SW480 (cell line): ENCODE results near the gene RAB3B.
"Not testable (repeated sequence)": the region's sequence is repeated elsewhere in the genome, so short reads cannot be mapped to it uniquely, and the experiment has no call there.

Source experiments
- DNase-seq: peaks from one replicate; pipeline ENCODE4 v3.0.0-alpha.2; 2016; ENCODE audit warnings: low spot score

Gene RAB3B

GRCh38 chr1:51990478-51990965 is at the start of gene RAB3B:
TSS of gene RAB3B (minus strand) at chr1:51990700. CDS start at chr1:51977117, 13,583 bp downstream.
- peak; percentile 65 for DNase-seq

DNA sequence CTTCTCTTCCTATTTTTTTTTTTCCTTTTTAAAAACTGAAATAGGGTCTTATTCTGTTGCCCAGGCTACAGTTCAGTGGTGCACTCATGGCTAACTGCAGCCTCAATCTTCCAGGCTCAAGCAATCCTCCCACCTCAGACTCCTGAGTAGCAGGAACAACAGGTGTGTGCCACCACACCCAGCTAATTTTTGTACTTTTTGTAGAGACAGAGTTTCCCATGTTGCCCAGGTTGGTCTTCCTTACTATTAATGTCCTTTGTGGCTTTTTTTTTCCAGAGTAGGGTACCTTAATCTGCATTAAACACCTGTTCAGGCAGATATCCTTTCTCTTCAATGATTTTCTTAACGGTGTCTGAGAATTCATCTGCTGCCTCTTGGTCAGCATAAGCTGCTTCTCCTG is 47.4 kb upstream of the RAB3B start:
- DNase-seq = no peak

- no peak for DNase-seq
Measured at GRCh38 chr1:52037402-52037814, 46.9 kb upstream of the RAB3B start.

- no peak for DNase-seq
Measured at GRCh38 chr1:52034050-52034384, 43.5 kb upstream of the RAB3B start.

- DNase-seq = peak; percentile 86
Measured at GRCh38 chr1:52033190-52034049, 42.9 kb upstream of the RAB3B start, which contains the start of gene KTI12. TSS of gene KTI12 (minus strand) at chr1:52033810. CDS start at chr1:52033761, 49 bp downstream.

DNA sequence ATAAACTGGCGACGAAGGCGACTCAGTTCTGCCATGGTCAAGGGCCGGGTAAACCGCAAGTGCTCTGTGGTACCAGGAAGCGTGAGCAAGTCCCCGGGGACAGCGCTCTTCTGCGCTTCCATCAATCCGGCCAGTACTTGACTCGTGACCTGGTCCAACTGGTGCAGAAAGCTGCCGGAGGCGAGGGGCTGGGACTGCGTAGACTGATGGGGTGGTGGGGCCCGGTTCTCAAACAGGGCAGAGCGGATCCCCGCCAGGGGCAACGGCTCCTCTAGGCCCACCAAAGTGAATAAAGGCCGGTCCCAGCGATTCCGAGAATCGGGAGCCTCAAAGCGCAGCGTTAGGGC is 42.3 kb upstream of the RAB3B start:
- DNase-seq = peak; percentile 40

DNA sequence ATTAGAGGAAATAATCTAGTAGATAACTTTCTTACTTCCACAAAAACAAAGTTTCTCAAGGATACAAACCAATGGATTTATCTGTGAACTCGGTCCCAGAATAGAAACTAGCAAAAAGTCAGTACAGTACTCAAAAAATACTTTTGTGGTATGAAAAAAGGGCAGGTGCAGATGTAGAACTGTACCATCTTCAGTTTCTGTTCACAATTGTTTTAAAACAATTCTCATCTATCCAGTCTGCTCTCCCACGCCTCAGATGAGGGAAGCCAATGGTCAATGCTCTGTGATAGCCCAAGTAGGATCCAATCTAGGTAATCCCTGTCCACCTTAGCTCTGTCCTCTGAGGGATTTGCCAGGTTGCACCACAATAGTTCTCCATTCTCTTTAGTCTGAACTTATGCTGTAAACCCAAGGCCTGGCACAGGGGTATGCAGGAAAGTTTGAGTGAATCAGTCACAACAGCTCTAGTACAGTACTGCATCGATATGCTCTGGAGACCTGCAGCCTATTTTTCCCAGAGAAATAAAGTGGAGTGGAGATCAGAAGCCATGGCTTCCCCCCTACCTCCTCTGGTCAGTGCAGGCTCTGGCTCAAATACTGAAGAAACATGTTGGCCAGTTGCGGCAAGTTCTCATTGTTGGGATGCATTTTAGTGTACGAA is 41.8 kb upstream of the RAB3B start:
- DNase-seq = no peak

DNA sequence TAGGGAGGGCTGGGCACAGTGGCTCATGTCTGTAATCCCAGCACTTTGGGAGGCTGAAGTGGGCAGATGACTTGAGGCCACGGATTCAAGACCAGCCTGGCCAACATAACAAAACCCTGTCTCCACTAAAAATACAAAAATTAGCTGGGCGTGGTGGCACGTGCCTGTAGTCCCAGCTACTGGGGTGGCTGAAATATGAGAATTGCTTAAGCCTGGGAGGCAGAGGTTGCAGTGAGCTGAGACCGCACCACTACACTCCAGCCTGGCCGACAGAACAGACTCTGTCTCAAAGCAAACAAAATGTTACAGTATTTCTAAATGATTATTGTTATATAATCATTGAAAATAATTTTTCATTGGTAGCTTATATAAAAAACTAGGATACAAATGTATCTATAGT is 38.3 kb upstream of the RAB3B start:
- not testable (repeated sequence) for DNase-seq

DNA sequence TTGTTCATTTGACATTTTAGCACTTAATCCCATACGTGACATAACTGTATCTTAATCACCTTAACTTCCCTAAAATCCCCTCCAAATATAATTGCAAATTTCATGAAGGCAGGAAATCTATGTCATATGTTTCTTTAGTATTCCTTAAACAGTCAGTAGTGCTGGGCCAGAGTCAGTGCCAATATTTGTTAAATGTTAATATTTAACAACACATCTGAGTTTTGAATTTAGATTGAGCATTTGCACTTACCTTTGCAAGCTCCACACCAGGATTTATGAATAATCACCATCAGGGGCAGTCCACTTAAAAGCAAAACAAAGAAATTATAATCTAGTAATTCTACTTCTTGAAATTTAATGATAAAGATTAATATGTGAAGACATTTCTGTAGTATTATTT is 37.8 kb upstream of the RAB3B start:
- no peak for DNase-seq

- DNase-seq = no peak
Measured at GRCh38 chr1:52026278-52026677, 35.8 kb upstream of the RAB3B start.

DNA sequence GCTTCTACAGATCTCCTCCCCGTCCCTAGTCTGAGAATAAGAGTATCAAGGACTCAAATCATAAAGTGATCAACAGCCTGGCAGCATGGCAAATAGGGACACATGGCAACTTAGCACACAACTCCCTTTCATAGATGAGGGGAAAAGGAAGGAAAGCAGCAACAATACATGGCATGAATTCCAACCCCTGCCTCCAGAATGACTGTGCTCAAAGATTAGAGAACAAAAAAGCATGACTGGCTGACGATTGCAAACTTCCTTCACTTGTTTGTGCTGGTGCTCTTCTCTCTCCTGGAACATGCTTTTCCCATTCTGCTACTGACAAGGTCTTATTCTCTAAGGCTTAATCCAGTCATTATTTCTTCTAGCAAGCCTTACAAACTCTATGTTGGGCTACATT is 31.6 kb upstream of the RAB3B start:
- no peak for DNase-seq

DNA sequence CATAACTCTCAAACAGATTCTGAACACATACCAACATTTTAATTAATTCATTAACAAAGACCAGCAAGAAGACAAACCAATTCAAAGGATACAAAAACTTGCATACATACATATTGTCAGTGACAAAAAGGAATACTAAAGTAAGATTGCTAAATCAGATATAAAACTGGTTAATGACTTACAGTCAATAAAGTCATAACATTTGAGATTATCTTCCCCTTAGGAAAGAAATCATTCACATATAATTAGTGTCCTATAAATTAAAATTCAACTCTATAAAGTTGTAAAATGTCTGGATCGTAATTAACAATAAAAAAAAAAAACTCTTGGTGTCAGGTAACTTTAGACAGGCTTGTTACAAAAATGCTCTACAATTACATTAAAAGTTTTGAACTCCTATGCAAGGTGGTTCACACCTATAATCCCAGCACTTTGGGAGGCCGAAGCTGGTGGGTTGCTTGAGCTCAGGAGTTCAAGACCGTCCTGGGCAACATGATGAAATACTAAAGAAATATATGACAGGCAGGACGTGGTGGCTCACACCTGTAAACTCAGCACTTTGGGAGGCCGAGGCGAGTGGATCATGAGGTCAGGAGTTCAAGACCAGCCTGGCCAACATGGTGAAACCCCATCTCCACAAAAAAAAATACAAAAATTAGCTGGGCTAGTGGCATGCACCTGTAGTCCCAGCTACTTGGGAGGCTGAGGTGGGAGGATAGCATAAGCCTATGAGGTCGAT is 17.7 kb upstream of the RAB3B start:
- no peak for DNase-seq

GRCh38 chr1:52007215-52008002 is 16.9 kb upstream of the RAB3B start:
- no peak for DNase-seq

GRCh38 chr1:52006081-52006553 is 15.6 kb upstream of the RAB3B start:
- DNase-seq = not testable (repeated sequence)

DNA sequence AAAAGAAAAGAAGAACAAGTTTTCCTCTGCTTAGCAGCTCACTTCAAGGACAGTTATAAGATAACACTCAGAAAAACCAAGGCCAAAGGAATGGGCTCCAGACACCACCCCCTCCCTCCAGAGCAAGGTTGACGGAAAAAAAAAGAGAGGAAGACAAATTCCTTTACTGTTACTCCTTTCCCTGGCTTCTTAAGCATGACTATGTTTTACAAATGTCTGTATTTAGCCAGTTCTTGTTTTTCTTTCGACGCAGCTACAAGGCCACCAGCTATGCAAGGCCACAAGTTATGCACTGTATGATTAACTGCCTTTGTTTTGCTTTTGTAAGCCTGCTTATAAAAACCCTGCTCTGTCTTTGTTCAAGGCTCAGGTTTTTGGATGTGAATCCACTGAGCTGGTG is 15.0 kb upstream of the RAB3B start:
- DNase-seq = not testable (repeated sequence)

DNA sequence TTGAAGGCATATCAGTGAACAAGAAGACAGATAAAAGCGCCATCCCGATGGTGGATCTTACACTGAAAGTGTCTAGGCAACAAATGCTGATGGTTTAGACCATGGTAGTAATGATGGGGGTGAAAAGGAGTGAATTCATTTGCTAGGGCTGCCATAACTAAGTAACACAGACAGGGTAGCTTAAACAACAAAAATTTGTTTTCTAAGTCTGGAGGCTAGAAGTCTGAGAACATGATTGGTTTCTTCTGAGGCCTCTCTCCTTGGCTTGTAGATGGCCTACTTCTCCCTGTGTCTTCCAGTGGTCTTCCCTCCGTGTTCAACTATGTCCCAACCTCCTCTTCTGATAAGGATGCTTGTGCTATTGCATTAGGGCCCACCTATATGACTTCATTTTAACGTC is 13.4 kb upstream of the RAB3B start:
- DNase-seq = no peak

- peak; percentile 75 for DNase-seq
Measured at GRCh38 chr1:52002038-52002917, 11.8 kb upstream of the RAB3B start.

DNA sequence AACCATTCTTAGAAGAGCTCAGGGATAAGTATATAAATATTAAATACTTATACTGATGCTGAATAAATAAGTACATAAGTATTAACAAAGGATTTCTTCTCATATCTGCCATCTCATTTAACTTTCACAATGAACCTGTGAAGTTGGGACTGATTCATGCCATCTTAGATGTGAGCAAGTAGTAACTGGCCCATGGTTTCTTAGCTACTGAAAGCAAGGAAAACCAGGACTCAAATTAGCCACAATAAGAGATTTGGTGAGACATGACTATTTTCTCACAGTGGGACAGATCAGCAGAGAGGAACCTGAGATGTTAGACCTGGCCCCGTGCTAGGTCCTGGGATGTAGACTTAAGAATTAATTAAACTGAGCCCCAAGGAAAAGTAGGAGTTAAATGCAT is 8.2 kb upstream of the RAB3B start:
- DNase-seq = no peak

DNA sequence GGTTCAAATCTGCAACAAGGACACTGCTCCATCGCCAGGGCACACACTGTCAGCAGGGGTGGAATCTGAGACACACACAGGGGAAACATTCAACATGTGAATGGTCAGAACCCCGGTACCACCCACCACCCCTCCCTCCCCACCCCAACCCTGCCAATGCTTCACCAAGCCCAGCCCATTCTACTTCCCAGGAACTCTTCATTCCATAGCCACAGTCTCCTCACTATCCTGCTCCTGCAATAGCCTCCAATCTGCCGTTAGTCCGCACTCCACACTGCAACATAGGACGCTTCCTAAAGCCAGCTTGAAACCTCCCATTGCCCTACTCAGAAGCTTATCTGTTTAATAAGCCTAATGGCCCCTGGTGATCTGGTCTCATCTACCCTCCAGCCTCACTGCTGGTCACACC is 7.5 kb upstream of the RAB3B start:
- DNase-seq = no peak

DNA sequence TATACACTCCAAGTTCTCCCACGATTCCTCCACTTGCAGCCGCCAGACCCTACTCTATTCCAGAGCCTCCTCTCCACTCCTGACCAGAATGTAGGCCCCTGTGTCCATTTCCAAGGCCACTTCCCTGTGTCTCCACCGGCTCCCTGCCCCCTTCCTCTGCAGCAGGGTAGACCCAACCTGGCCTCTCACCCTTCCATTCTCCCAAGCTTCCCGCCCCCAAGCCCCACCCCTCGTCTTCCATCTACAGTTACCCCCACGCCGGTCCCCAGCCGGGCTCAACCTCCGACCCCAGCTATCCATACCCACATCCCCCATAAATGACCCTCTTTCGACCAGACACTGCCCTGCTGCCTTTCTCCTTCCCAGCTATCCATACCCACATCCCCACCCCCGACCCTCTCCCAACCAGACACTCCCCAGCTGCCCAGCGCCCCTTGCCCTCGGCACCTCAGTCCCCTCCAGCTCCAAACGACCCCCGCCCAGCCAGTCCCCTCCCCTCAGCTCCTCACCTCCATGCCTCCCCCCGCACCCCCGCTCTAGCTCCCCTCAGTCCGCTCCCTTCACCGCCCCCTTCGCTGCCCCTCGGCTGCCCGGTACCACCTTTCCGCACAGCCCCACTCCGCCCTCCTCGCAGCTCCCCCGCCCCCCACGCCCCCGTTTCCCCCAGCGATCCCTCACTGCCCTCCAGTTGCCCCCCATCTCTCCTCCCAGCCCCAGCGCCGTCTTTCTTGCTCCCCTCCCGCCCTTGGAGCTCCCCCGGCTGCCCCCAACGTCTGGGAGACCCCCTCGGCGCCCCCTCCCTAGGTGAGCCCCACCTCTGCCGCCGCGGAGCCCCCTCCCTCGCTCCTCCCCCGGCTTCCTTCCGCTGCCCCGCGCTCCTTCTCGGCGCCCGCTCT is 670 bp downstream of the RAB3B start:
- no peak for DNase-seq
